K562 (cell line): ENCODE results near the gene CEND1. TPM values are rescaled to one million over a fixed set of nuclear protein-coding genes. Genes with fewer than 3 reads are reported as not detected.

Experiments
- ARID1B ChIP-seq: fragments of 450-650 bp; IDR thresholded peaks from 2 replicates; pipeline ENCODE4 v1.6.1; 2016; ENCODE audit warnings: antibody characterized with exemption, mild to moderate bottlenecking, inconsistent platforms
- CBX3 ChIP-seq, 2 experiments: IDR thresholded peaks; 1 replicate in 1 of 2; 2 replicates in 1 of 2; pipeline ENCODE4 v1.6.1; 2012; ENCODE audit warnings: inconsistent platforms in 2 of 2, low read length in 2 of 2, borderline replicate concordance in 1 of 2, control low read depth in 1 of 2
- FOXK2 ChIP-seq, 2 experiments: fragments of 450-650 bp; IDR thresholded peaks in 1 of 2; conservative IDR thresholded peaks in 1 of 2; 2 replicates each; pipeline ENCODE4 v1.6.1; 2016; ENCODE audit warnings: low read depth in 2 of 2, mild to moderate bottlenecking in 1 of 2
- MECOM ChIP-seq: fragments of 250-450 bp; sonication (Bioruptor Pico); IDR thresholded peaks from 2 replicates; pipeline ENCODE4 v1.8.0; 2022; ENCODE audit warnings: inconsistent platforms
- NFYB ChIP-seq: IDR thresholded peaks from 2 replicates; pipeline ENCODE4 v1.6.1; 2011; ENCODE audit warnings: mild to moderate bottlenecking, moderate library complexity; ENCODE audit not compliant: insufficient read length; ENCODE audit errors: extremely low read depth
- POLR2AphosphoS2 ChIP-seq: IDR thresholded peaks from 2 replicates; pipeline ENCODE4 v1.6.1; 2012; ENCODE audit warnings: low read length, improper control_type of control experiment
- polyA plus RNA-seq, 8 experiments: library from polyadenylated mRNA; depleted of rRNA in 4 of 8; stranded (reverse) in 5 of 8; unstranded in 3 of 8; fragments of >200 nt; fragmentation: Nextera tagmentation in 2 of 8; fragmentation: Illumina TruSeq in 1 of 8; extraction: Ambion mirVana in 2 of 8; extraction: Trizol in 1 of 8; gene quantifications; 2 replicates each; pipeline versions ENCODE4 v1.2.1 to v1.2.3, GENCODE V29; 2011 to 2014; ENCODE audit warnings: inconsistent platforms in 1 of 8, missing spikeins in 1 of 8
- total RNA-seq, 7 experiments: library from RNA; depleted of rRNA in 6 of 7; stranded (reverse); fragments of >200 nt in 6 of 7; fragmentation: Illumina TruSeq in 2 of 7; extraction: Trizol in 2 of 7; gene quantifications; 2 replicates each; pipeline versions ENCODE4 v1.2.1 to v1.2.3, GENCODE V29; 2011 to 2021; ENCODE audit warnings: low replicate concordance in 1 of 7
- TF ChIP-seq, protein P1 (sequence below): sonication (generic); formaldehyde crosslinking; IDR thresholded peaks from 2 replicates; pipeline ENCODE4 v1.8.1; 2022; ENCODE audit warnings: missing genetic modification reagents
- TF ChIP-seq, protein P2 (sequence below): fragments of 250-450 bp; sonication (Bioruptor Pico); IDR thresholded peaks from 2 replicates; pipeline ENCODE4 v1.4.0; 2020; ENCODE audit warnings: mild to moderate bottlenecking
- TF ChIP-seq, protein P3 (sequence below): sonication (generic); formaldehyde crosslinking; IDR thresholded peaks from 2 replicates; pipeline ENCODE4 v1.8.1; 2023; ENCODE audit warnings: mild to moderate bottlenecking, missing genetic modification reagents, moderate library complexity
- TF ChIP-seq, protein P4 (sequence below): sonication (generic); formaldehyde crosslinking; IDR thresholded peaks from 2 replicates; pipeline ENCODE4 v1.8.0; 2023; ENCODE audit warnings: missing genetic modification reagents, mild to moderate bottlenecking, borderline replicate concordance
- TF ChIP-seq, protein P5 (sequence below): sonication (generic); formaldehyde crosslinking; IDR thresholded peaks from 2 replicates; pipeline ENCODE4 v1.8.0; 2022; ENCODE audit warnings: mild to moderate bottlenecking, missing genetic modification reagents

Gene CEND1
- total and polyA plus RNA-seq, 9 of the 15 experiments (the other 6 are each of a cell fraction or from before 2014, with no cell fraction given) = 0.13 to 0.18 (median 0.16) TPM; not detected in 6

DNA sequence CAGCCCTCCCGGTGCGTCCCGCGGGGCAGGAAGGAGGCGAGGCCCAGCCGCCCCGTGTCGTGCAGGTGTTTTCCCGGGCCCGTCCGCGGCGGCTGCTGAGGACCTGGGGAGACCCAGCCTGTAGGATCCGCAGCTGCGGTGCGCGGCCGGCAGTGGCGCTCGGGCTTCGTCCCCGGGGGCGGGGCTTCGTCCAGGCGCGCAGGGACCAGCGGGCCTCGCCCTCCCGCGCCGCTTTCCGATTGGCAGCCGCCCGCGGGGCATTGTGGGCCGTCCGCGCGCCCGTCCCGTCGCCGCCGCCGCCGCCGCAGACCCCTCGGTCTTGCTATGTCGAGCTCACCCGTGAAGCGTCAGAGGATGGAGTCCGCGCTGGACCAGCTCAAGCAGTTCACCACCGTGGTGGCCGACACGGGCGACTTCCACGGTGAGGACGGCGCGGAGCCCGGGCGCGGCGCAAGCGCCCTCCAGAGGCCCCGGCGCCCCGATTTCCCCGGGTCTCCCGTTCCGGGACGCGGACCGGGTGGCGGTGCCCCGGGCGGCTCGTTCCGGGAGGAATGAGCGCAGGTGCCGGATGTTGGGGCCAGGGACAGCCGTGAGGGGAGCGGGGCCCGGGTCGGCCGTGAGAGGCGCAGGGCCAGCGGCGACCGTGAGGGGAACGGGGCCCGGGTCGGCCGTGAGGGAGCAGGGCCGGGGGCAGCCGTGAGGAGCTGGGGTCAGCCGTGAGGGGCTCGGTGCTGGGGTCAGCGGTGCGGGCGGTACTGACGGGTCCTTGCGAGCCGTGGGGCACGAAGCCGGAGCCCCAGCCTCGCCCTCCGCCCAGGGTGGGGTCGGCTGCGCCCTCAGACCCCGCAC is 42.5 kb downstream of the CEND1 start, which contains the start of gene TALDO1 (continued):
- TF ChIP-seq, protein P1, sequence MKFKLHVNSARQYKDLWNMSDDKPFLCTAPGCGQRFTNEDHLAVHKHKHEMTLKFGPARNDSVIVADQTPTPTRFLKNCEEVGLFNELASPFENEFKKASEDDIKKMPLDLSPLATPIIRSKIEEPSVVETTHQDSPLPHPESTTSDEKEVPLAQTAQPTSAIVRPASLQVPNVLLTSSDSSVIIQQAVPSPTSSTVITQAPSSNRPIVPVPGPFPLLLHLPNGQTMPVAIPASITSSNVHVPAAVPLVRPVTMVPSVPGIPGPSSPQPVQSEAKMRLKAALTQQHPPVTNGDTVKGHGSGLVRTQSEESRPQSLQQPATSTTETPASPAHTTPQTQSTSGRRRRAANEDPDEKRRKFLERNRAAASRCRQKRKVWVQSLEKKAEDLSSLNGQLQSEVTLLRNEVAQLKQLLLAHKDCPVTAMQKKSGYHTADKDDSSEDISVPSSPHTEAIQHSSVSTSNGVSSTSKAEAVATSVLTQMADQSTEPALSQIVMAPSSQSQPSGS (CRISPR knock-in tag) = 0 out of 2 replicates have a peak, but pooled peaks have one; percentile 55
- TF ChIP-seq, protein P2, sequence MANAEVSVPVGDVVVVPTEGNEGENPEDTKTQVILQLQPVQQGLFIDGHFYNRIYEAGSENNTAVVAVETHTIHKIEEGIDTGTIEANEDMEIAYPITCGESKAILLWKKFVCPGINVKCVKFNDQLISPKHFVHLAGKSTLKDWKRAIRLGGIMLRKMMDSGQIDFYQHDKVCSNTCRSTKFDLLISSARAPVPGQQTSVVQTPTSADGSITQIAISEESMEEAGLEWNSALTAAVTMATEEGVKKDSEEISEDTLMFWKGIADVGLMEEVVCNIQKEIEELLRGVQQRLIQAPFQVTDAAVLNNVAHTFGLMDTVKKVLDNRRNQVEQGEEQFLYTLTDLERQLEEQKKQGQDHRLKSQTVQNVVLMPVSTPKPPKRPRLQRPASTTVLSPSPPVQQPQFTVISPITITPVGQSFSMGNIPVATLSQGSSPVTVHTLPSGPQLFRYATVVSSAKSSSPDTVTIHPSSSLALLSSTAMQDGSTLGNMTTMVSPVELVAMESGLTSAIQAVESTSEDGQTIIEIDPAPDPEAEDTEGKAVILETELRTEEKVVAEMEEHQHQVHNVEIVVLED = peak; percentile 41
- no peak for TF ChIP-seq FOXK2 (conservative IDR thresholded peaks at IDR 0.05 in 1 of 2, IDR thresholded peaks at IDR 0.05 in 1 of 2; ENCODE audit: low read depth in 2 of 2)
- no peak for TF ChIP-seq MECOM (CRISPR knock-in tag)
- no peak for TF ChIP-seq CBX3 (IDR thresholded peaks at IDR 0.05; ENCODE audit: borderline replicate concordance in 1 of 2, low read length in 2 of 2)
- TF ChIP-seq, protein P3, sequence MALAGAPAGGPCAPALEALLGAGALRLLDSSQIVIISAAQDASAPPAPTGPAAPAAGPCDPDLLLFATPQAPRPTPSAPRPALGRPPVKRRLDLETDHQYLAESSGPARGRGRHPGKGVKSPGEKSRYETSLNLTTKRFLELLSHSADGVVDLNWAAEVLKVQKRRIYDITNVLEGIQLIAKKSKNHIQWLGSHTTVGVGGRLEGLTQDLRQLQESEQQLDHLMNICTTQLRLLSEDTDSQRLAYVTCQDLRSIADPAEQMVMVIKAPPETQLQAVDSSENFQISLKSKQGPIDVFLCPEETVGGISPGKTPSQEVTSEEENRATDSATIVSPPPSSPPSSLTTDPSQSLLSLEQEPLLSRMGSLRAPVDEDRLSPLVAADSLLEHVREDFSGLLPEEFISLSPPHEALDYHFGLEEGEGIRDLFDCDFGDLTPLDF (CRISPR knock-in tag) = peak; percentile 29; the same call in 1 of the 2 replicates
- TF ChIP-seq NFYB = peak; percentile 69
- peak; percentile 55; the same call in 1 of the 2 replicates for TF ChIP-seq POLR2AphosphoS2
- TF ChIP-seq, protein P4, sequence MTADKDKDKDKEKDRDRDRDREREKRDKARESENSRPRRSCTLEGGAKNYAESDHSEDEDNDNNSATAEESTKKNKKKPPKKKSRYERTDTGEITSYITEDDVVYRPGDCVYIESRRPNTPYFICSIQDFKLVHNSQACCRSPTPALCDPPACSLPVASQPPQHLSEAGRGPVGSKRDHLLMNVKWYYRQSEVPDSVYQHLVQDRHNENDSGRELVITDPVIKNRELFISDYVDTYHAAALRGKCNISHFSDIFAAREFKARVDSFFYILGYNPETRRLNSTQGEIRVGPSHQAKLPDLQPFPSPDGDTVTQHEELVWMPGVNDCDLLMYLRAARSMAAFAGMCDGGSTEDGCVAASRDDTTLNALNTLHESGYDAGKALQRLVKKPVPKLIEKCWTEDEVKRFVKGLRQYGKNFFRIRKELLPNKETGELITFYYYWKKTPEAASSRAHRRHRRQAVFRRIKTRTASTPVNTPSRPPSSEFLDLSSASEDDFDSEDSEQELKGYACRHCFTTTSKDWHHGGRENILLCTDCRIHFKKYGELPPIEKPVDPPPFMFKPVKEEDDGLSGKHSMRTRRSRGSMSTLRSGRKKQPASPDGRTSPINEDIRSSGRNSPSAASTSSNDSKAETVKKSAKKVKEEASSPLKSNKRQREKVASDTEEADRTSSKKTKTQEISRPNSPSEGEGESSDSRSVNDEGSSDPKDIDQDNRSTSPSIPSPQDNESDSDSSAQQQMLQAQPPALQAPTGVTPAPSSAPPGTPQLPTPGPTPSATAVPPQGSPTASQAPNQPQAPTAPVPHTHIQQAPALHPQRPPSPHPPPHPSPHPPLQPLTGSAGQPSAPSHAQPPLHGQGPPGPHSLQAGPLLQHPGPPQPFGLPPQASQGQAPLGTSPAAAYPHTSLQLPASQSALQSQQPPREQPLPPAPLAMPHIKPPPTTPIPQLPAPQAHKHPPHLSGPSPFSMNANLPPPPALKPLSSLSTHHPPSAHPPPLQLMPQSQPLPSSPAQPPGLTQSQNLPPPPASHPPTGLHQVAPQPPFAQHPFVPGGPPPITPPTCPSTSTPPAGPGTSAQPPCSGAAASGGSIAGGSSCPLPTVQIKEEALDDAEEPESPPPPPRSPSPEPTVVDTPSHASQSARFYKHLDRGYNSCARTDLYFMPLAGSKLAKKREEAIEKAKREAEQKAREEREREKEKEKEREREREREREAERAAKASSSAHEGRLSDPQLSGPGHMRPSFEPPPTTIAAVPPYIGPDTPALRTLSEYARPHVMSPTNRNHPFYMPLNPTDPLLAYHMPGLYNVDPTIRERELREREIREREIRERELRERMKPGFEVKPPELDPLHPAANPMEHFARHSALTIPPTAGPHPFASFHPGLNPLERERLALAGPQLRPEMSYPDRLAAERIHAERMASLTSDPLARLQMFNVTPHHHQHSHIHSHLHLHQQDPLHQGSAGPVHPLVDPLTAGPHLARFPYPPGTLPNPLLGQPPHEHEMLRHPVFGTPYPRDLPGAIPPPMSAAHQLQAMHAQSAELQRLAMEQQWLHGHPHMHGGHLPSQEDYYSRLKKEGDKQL = no peak
- TF ChIP-seq, protein P5, sequence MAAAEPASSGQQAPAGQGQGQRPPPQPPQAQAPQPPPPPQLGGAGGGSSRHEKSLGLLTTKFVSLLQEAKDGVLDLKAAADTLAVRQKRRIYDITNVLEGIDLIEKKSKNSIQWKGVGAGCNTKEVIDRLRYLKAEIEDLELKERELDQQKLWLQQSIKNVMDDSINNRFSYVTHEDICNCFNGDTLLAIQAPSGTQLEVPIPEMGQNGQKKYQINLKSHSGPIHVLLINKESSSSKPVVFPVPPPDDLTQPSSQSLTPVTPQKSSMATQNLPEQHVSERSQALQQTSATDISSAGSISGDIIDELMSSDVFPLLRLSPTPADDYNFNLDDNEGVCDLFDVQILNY (CRISPR knock-in tag) = no peak
- TF ChIP-seq ARID1B = no peak
